GM19397 (cell line): ENCODE measurements around the gene DMBX1.

Experiments
- ATAC-seq: cut with Tn5 transposase; IDR thresholded peaks from one replicate; pipeline ENCODE4 v1.9.1; 2021; ENCODE audit warnings: mild to moderate bottlenecking, moderate library complexity; ENCODE audit not compliant: unreplicated experiment

The DMBX1 gene

DNA sequence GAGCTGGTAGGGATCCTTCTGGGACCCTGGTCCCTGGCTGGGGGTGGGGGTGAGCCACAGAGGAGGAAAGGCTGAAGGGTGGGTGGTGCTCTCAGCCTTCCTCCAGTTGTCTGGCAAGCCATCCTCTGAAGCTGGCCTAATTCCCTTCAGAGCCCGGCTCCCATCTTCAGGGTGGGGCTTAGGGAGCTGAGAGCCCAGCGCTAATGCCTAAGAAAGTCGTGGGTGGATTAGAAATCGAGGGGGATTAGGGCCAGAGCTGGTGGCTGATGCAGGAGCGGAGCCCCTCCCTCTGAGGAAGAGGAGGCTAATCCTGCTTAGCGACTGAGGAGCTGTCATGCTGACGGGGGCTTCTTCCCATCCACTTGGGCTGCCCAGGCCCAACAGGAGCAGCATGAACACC is 30.8 kb upstream of the DMBX1 start:
- no peak for ATAC-seq

GRCh38 chr1:46459315-46459714 is 30.3 kb upstream of the DMBX1 start:
- no peak for ATAC-seq

- no peak for ATAC-seq
Measured at GRCh38 chr1:46461017-46461808, 28.4 kb upstream of the DMBX1 start.

- ATAC-seq: no peak
Measured at GRCh38 chr1:46461809-46462448, 27.7 kb upstream of the DMBX1 start.

DNA sequence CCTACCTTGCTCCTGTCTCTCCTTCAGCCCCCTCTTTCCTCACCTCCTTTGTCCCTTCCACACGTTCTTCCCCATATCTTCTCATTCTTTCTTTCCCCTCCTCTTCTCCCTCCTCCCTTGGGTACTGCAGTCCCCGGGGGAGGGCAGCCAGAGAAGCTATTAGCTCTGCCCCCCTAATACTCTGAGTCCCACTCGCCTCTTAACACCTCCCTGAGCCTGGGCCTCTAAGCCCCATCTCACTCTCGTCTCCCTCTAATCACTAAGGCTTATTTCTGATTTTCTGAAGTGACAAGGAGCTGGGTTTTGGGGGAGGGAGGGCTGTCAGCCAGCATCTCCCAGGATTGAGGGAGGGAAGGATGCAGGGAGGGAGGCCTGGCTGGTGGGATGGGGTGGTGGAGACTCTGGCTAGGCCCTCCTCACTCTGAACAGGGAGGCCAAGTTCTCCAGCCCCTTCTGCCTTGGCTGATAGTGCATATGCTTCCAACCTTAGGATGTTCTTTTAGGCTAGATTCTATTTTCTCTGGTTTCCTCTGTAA is 25.6 kb upstream of the DMBX1 start:
- ATAC-seq: no peak

DNA sequence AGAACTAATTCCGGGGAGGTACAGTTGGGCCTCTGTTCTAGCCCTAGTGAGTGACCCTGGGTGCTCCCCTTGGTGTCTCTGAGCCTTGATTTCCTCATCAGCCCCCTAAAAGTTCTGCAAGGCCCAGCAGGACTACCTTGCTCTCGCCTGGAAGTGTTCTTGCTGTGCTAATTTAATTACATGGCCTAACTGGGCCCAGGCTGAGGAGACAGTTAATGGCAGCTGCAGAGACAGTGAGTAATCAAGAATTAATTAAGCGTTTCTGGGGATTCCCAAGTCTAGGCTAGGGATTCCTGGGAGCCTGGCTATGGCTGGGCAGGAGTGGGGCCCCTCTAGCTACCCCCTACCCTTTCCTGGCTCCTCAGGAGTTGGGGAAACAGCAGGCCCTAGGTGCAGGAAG is 24.7 kb upstream of the DMBX1 start:
- no peak for ATAC-seq

DNA sequence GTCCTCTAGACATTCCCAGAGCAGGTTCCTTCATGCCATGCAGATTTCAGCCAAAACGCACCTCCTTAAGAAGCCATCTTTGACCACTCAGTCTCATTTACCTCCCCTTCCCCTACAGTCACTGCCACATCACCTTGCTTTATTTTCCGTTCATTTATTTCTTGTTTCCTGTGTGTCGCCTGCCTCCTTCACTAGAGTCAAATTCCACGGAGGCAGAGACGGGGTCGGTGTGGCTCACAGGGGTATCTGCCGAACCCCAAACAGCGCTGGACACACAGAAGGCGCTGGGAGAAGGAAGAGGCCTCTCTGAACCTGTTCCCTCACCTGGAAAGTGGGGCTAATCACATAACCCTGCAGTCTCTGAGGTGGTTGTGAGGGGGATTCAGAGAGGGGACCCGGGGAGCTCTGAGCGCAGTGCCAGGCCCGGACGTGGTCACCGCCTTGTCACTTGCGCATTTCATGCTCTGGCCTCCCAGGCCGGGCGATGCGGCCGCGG is 23.6 kb upstream of the DMBX1 start:
- ATAC-seq: no peak

DNA sequence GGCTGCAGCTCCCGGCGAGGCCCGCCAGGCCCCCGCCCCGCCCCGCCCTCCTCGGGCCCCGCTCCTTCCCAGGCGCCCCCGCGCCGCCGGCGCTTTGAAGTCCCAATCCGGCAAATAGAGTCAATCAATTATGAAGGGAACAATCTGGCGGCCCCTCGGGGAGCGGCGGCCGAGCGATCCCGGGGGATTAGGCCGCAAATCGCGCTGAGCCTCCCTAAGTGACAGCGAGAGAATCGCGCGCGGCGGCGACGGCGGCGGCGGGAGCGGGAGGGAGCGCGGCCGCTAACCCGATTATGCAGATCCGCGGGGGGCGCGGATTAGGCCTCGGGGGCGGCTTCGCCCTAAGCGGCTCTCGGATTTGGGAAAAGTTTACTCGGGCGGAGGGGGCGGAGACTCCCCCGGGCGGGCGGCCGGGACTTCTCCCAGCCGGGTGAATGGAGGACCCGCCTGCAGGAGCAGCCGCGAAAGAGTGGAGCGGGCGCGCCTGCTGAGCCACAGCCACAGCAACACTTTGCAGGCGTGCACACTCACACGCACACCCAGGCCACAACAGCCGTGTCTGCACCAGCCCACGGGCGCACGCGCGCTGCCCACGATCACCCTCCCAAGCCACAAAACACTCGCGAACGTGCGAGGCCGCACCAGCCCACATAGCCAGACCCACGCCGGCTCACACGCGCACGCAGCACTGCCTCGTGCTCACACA is 23.0 kb upstream of the DMBX1 start:
- no peak for ATAC-seq

DNA sequence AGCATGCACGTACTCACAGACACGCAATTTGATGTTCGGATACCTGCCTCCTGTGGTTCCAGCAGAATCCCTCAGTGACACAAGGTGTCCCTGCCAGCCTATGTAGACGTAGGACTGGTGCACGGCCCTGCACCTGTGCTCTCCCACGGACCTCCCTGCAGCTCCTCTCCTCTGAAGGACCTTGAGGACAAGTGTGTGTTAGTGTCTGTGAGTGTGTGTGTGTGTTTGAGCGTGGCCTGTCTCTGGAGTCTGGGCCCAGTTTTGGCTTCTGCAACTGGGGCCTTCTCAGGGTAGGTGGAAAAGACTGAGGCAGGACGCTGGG is 22.5 kb upstream of the DMBX1 start:
- ATAC-seq: no peak

DNA sequence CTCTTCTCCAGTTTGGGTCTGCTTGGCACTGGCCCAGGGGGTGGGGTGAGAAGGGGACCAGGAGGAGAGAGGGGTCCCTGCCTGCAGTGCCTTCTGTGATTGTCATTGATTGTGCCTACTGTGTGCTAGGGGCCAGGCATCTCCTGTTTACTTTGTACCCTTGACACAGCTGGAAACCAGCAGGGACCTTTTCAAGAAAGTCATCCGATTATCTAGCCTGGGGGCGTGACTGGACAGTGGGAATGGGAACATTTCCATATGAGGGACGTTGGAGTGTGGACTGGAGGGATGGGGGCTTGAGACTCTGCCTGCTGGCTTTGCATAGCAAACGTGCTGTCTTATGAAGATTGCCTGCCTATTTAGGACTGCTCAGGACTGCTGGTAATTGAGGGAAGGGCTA is 19.8 kb upstream of the DMBX1 start:
- no peak for ATAC-seq

- no peak for ATAC-seq
Measured at GRCh38 chr1:46471848-46472492, 17.7 kb upstream of the DMBX1 start.

DNA sequence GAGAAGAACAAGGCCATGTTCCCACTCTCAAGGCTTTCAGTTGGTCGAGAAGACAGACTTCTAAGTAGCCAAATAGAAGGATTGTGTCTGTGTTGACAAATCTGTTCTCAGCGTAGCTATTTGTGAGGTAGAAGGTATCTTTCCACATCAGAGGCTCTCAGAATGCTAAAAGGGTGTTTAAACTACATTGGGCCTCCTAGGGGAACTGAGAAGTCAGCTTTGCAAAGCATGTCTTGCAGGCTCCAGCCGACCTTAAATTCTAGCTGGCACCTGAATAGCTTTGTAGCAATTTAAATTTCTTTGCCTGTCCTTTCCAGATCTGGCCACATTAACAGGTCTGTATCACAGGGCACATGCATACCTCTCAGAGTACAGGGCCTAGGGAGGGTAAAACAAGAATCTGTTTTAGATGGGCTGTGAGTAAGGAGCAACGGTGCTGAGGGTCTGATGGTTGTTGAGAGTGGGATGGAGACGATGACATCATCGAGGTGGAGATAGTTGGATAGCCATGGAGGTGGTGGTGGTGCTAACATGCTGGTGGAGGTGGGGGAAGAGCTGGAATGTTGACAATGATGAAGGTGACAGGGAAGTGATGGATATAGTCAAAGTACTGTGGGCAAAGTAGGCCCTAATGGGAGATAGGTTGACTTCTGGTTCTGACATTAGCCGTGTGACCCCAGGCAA is 17.0 kb upstream of the DMBX1 start:
- no peak for ATAC-seq

GRCh38 chr1:46473991-46474390 is 15.6 kb upstream of the DMBX1 start:
- ATAC-seq: no peak

GRCh38 chr1:46474570-46474969 is 15.1 kb upstream of the DMBX1 start:
- no peak for ATAC-seq

GRCh38 chr1:46476673-46477072 is 13.0 kb upstream of the DMBX1 start:
- no peak for ATAC-seq

- no peak for ATAC-seq
Measured at GRCh38 chr1:46477153-46477929, 12.3 kb upstream of the DMBX1 start.

- ATAC-seq: no peak
Measured at GRCh38 chr1:46478721-46479485, 10.7 kb upstream of the DMBX1 start.

DNA sequence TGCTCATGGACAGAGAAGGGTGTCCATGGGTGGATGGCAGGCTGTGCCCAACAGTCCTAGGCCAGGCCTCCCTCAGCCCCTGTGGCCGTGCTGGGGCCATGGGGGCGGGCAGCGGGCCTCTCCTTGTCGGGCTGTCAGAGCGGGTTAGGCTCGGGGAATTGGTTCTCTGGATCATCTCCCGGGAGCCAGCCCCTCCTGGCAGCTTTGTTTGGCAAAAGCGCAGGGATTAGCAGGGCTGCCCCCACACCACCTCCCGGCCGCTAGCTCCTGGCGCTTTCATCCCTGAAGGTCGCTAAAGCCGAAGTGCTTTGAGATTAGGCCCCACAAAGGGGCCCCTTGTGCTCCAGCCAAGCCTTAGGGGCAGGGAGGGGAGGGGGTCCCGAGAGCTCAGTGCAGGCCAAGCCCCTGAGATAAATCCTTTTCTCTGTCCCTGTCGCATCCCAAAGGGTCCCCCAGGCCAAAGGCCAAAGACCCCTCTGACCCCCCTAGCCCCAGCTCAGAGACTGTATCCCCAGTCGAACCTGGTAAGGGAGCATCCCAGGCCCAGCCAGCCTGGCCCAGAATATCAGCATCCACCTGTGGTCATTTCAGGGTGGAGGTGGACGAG is 9.8 kb upstream of the DMBX1 start:
- ATAC-seq: no peak
